ENCODE measurements around the gene ATP5F1C. TPM values are rescaled to one million over a fixed set of nuclear protein-coding genes. Genes with fewer than 3 reads are reported as not detected.

The ATP5F1C gene
- total RNA-seq, 1 experiment from 2014 or later: 167 TPM

DNA sequence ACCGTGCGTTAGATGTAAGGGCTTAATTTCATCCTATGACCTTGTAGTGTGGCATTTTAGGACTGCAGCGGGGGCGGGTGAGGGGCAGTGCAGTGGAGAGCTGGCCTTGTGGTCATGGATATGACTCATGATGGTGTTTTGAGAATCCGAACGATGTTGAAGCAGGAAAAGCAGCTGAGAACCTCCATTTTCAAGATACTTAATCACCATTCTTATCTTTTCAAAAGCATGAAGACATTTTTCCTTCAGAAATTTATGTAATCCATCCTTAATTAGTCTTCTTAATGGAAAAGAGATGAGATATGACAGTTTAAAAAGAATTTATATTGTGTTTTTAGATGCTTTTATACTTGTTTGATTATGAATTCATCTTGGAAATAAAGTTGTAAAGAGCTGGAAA lies 9.6 kb downstream of the ATP5F1C start:
- Histone ChIP-seq H3K9me3 (ENCODE audit: low read length) (no peaks in the 10 kb centered on the region), H3K4me1 (ENCODE audit: insufficient read depth, low read length) (peaks cover 15% of the 10 kb centered on the region), H3K9ac (ENCODE audit: low read length) (no peak overlapping the region), H3K4me2 (ENCODE audit: low read length) (no peak overlapping the region), H3K36me3 (ENCODE audit: low read depth, low read length) (peaks cover 24% of the 10 kb centered on the region), H4K20me1 (ENCODE audit: low read length) (peaks cover 25% of the 10 kb centered on the region; the same call in 1 of the 2 replicates), H2AFZ (ENCODE audit: low read length) (no peak overlapping the region), H3K4me3 (ENCODE audit: low read length) (no peak overlapping the region), H3K27ac (ENCODE audit: low read length) (0 out of 2 replicates have a peak overlapping the region, but pooled peaks have one; percentile 25), H3K27me3 (ENCODE audit: low read length) (no peaks in the 10 kb centered on the region), H3K9me2 (replicated peaks; ENCODE audit: low read length) (no peaks in the 10 kb centered on the region), H3K79me2 (ENCODE audit: low read length) (peaks cover 37% of the 10 kb centered on the region), H3F3A (ENCODE audit: low read length, unreplicated experiment) (no peaks in the 10 kb centered on the region)
- ATAC-seq (peak; percentile 82), DNase-seq (peak; percentile 44)
- intact Hi-C loops (cut with micrococcal nuclease): no loop called here
- ChIA-PET CTCF (interaction anchor here (0.6 kb wide), 1 partner anchor 118 kb away, joined by 4 read pairs; no protein-coding TSS in a partner anchor), POLR2A (ENCODE audit: unreplicated experiment) (no interaction called here)
- BruUV-seq (replicated peaks): no TSS peak
- TF ChIP-seq EZH2 (IDR thresholded peaks at IDR 0.05; ENCODE audit: low read length, unreplicated experiment): no peak
- no peak for TF ChIP-seq EZH2phosphoT487 (IDR thresholded peaks at IDR 0.05; ENCODE audit: borderline replicate concordance, low read length)
- TF ChIP-seq, protein P1, sequence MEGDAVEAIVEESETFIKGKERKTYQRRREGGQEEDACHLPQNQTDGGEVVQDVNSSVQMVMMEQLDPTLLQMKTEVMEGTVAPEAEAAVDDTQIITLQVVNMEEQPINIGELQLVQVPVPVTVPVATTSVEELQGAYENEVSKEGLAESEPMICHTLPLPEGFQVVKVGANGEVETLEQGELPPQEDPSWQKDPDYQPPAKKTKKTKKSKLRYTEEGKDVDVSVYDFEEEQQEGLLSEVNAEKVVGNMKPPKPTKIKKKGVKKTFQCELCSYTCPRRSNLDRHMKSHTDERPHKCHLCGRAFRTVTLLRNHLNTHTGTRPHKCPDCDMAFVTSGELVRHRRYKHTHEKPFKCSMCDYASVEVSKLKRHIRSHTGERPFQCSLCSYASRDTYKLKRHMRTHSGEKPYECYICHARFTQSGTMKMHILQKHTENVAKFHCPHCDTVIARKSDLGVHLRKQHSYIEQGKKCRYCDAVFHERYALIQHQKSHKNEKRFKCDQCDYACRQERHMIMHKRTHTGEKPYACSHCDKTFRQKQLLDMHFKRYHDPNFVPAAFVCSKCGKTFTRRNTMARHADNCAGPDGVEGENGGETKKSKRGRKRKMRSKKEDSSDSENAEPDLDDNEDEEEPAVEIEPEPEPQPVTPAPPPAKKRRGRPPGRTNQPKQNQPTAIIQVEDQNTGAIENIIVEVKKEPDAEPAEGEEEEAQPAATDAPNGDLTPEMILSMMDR (conservative IDR thresholded peaks at IDR 0.05; ENCODE audit: low read depth, low read length): no peak

DNA sequence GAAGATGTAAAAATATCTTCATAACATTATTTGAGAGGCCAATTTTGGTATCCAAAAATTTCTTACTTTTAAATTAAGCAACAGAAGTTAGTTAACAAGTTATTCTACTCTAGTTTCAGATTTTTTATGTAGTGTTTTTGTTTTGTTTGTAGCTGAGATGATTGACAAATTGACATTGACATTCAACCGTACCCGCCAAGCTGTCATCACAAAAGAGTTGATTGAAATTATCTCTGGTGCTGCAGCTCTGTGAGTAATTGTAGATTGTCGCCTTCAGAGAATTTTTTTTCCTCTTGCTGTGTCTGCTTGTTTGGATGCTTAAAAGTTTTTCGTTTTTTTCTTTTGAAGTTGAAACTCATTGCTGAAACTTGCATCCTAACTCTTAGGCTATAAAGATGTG lies 14.6 kb downstream of the ATP5F1C start:
- Histone ChIP-seq H3K4me2 (ENCODE audit: low read length) (no peak overlapping the region), H3K27me3 (ENCODE audit: low read length) (no peaks in the 10 kb centered on the region), H3K4me3 (ENCODE audit: low read length) (no peak overlapping the region), H3K79me2 (ENCODE audit: low read length) (no peaks in the 10 kb centered on the region), H2AFZ (ENCODE audit: low read length) (no peak overlapping the region), H3K9me3 (ENCODE audit: low read length) (no peaks in the 10 kb centered on the region), H4K20me1 (ENCODE audit: low read length) (no peaks in the 10 kb centered on the region), H3K4me1 (ENCODE audit: insufficient read depth, low read length) (peaks cover 3% of the 10 kb centered on the region), H3K9ac (ENCODE audit: low read length) (no peak overlapping the region), H3K36me3 (ENCODE audit: low read depth, low read length) (peaks cover 47% of the 10 kb centered on the region), H3K27ac (ENCODE audit: low read length) (no peak overlapping the region), H3K9me2 (replicated peaks; ENCODE audit: low read length) (no peaks in the 10 kb centered on the region), H3F3A (ENCODE audit: low read length, unreplicated experiment) (no peaks in the 10 kb centered on the region)
- ChIA-PET CTCF (no interaction called here), POLR2A (ENCODE audit: unreplicated experiment) (no interaction called here)
- ATAC-seq (no peak), DNase-seq (no peak)
- BruUV-seq (replicated peaks): no TSS peak
- intact Hi-C loops (cut with micrococcal nuclease): no loop called here
- TF ChIP-seq EZH2 (IDR thresholded peaks at IDR 0.05; ENCODE audit: low read length, unreplicated experiment): no peak
- TF ChIP-seq EZH2phosphoT487 (IDR thresholded peaks at IDR 0.05; ENCODE audit: borderline replicate concordance, low read length): no peak
- TF ChIP-seq, protein P1 (conservative IDR thresholded peaks at IDR 0.05; ENCODE audit: low read depth, low read length): no peak

DNA sequence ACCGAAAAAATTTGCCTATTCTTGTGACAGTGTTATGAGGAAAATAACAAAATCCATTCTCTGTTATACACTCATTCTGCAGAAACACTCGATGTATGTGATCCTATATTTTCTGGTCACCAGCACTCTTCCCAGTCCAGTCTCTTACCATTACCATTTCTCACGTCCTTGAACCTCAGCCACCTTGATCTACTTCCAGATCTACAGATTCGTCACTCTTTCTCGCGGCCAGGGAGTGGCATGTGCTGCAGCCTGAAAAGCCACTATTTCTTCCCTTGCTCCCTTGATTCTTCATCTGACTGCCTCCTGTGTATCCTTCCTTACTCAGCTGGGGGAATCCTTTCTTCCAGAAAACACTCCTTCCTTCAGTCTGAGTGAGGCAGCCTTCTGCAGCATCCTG lies 16.2 kb downstream of the ATP5F1C start:
- H3K27ac ChIP-seq (ENCODE audit: low read length): no peak overlapping the region
- POLR2A ChIA-PET (ENCODE audit: unreplicated experiment): no interaction called here
- H3K4me3 ChIP-seq (ENCODE audit: low read length): no peak overlapping the region
- H3K4me2 ChIP-seq (ENCODE audit: low read length): no peak overlapping the region
- no peaks in the 10 kb centered on the region for H4K20me1 ChIP-seq (ENCODE audit: low read length)
- DNase-seq (no peak), ATAC-seq (no peak)
- no peaks in the 10 kb centered on the region for H3K79me2 ChIP-seq (ENCODE audit: low read length)
- no peaks in the 10 kb centered on the region for H3K9me3 ChIP-seq (ENCODE audit: low read length)
- no peaks in the 10 kb centered on the region for H3F3A ChIP-seq (ENCODE audit: low read length, unreplicated experiment)
- TF ChIP-seq, protein P1 (conservative IDR thresholded peaks at IDR 0.05; ENCODE audit: low read depth, low read length): no peak
- no peak for TF ChIP-seq EZH2 (IDR thresholded peaks at IDR 0.05; ENCODE audit: low read length, unreplicated experiment)
- no peak for TF ChIP-seq EZH2phosphoT487 (IDR thresholded peaks at IDR 0.05; ENCODE audit: borderline replicate concordance, low read length)
- no TSS peak for BruUV-seq (replicated peaks)
- intact Hi-C loops (cut with micrococcal nuclease): no loop called here
- CTCF ChIA-PET: no interaction called here
- peaks cover 47% of the 10 kb centered on the region for H3K36me3 ChIP-seq (ENCODE audit: low read depth, low read length)
- H2AFZ ChIP-seq (ENCODE audit: low read length): no peak overlapping the region
- no peak overlapping the region for H3K9ac ChIP-seq (ENCODE audit: low read length)
- no peaks in the 10 kb centered on the region for H3K4me1 ChIP-seq (ENCODE audit: insufficient read depth, low read length)
- H3K27me3 ChIP-seq (ENCODE audit: low read length): no peaks in the 10 kb centered on the region
- no peaks in the 10 kb centered on the region for H3K9me2 ChIP-seq (replicated peaks; ENCODE audit: low read length)
